Eye (tissue), 1 donor: ENCODE data around the gene PTH1R.

Experiments
- DNase-seq: peaks from one replicate; pipeline ENCODE4 v3.0.0-alpha.2; 2015

The PTH1R gene

DNA sequence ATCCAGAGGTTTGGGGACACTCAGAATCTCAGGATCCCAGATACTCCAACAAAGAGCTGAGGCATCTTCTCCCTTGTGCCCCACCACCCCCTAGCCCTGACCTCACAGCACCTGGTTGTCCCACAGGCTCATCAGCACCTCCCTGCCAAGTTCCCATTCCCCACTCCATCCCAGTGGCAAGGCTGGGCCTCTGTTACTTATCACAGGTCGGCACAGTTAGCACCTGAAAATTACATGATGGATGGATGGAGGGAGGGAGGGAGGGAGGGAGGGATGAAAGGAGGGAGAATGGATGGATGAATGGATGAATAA is 27.1 kb upstream of the PTH1R start:
- no peak for DNase-seq

GRCh38 chr3:46851364-46852333 is 25.9 kb upstream of the PTH1R start:
- no peak for DNase-seq

DNA sequence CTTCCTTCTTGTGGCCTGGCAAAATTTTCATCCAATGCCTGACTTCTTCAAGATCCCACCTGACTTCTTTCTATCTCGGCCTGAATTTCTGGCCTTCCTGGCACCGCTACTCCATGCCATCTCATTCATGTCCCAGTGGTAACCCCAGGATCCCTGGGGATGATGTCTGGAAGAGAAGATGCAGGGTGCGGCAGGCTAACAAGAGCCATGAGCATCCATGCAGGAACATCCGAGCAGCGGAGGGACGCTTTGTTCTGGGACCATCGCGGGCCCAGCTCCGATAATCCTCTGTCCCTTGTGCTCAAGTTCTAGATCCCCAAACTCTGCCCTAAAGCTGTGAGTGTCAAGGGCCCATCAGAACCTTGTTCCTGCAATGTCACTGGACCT is 25.2 kb upstream of the PTH1R start:
- DNase-seq: no peak

DNA sequence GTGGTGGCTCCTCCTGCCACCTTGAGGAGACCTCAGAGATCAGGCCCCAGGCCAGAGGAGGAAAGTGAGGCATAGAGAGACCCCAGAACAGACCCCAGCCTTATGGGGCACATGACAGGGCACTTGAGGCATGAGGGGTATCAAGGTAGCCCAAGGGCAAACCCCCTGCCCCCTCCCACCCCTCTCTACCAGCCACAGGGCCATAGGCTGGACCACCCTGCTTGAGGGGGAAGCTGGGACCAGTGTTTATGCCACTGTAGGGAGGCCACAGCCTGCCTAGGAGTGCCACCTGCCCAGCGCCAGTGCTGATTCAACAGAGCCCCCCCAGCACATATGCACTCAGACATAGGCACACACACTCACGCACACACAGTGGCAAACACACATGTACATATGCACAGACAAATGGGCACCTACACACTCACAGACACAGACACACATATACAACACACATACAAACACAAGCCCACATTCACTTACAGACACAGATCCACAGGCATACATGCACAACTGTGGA is 24.6 kb upstream of the PTH1R start:
- DNase-seq: no peak

- no peak for DNase-seq
These were observed 23.8 kb upstream of the PTH1R start for GRCh38 chr3:46853441-46854415.

GRCh38 chr3:46854555-46854991 is 22.9 kb upstream of the PTH1R start:
- no peak for DNase-seq

DNA sequence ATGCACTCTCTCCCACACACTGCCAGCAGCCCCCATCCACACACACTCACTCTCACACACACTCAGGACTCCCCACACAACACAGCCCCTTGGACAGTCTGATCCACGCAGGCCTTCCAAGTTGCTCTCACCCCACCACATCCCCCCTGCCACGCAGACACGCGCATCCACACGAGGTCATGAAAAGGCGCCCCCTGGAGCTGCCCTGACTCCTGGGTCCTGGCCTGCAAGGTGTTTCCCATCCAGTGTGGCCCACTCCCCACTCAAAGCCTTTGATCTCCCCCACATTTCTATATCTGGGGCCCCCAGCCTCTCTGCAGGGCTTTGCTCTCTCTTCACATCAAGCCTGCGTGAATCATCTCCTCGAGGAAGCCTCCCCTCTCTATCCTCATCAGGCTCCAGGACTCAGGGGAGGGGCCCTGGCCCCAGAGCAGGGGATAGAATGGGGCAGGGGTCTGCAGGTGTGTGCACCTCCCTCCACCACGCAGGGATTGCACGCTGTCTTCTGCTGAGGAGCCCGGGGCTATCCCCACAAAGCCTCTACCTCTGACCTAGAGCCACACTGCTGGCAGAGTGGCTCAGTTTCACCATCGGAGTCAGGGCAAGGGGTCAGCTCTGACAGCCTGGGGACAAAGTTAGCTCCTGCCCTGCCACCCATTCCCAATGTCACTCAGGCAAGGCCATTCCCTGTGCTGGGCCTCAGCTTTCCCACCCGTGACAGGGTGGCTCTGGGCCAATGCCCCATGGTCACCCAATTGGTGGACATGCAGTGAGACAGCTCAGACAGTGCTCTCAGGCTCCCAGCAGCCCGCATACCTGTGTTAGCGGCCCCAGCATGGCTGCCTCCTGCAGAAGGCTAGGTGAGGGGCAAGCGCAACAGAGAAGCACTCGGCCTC is 20.7 kb upstream of the PTH1R start:
- no peak for DNase-seq

DNA sequence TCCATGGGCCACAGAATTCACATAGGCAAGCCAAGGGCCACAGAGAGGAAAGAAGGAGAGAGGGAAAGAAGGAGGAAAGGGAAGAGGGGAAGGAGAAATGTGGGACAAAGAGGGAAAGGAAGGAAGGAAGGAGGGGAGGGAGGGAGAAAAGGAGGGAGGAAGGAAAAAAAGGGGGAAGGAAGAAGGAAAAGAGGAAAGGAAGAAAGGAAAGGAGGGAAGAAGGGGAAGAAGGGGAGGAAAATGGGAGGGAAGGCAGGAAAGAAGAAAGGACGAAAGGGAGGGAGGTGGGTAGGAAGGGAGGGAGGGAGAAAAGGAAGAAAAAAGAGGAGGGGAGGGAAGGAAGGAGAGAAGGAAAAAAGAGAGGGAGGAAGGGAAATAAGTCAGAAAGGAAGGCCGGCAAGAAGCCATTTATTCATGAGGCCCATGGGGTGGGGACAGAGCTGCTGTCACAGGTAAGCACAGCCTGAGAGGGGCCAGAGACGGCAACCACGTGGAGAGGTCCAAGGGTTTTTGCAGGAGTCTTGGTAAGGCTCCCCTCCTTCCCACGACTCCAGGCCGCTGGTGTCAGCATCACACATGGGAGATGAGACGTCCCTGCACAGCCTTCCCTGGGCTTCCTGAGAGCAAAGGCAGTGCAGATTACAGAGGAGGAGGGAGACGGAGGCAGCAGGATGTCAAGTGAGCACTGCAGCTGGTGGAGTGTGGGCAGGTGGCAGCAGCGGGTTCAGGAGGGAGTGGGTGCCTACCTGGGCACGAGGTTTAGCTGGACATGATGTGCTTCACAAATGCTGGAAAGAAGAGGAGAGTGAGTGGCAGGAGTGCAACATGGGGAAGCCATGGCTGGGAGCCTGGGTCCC is 19.8 kb upstream of the PTH1R start:
- no peak for DNase-seq

GRCh38 chr3:46858456-46858855 is 19.1 kb upstream of the PTH1R start:
- DNase-seq: no peak

- DNase-seq: no peak
These were observed 18.4 kb upstream of the PTH1R start for GRCh38 chr3:46859001-46859710.

GRCh38 chr3:46860017-46860809 is 17.3 kb upstream of the PTH1R start:
- no peak for DNase-seq

DNA sequence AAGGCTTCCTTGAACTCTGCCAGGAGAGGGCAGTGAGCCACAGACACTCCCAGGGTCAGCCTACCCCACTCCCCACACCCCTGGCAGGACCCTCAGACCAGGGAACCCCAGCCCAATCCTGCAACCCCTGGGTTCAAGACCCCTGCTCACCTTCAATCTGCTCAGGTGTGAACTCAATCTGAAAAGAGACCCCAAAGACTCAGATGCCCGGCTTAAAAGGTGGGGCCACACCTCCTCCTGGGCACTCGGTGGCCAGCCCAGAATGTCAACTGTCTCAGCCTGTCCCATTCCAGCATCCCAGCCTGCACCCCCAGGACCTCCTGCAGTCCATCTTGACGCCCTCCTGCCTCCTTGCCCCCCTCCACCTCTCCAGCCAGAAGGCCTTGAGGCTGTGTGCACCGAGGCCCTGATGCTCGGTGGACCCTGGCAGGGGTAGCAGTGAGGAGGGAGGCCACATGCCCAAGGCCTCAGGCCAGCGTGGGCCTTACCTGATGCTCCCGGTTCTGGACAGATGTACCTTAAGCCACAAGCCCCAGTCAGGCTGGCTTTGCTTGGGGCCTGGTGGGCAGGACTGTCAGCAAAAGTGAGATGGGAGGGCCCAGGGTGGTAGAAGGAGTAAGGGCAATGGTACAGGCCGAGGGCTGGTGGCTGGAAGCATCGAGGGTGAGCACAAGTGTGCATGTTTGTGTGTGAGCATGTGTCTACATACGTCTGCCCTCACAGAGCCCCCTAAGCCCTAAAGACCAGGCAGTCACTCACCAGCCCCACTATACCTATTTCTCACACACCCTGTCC is 16.5 kb upstream of the PTH1R start:
- no peak for DNase-seq

GRCh38 chr3:46861605-46862368 is 15.7 kb upstream of the PTH1R start:
- DNase-seq: no peak

- DNase-seq: no peak
These were observed 15.0 kb upstream of the PTH1R start for GRCh38 chr3:46862369-46863025.

- DNase-seq: no peak
These were observed 14.2 kb upstream of the PTH1R start, which contains the start of gene MYL3 for GRCh38 chr3:46863261-46863782. TSS of gene MYL3 (minus strand) at chr3:46863444. CDS start at chr3:46863390, 54 bp downstream.

GRCh38 chr3:46864061-46864881 is 13.2 kb upstream of the PTH1R start:
- no peak for DNase-seq
